ENCODE data around the gene ANKHD1.
"Not testable (repeated sequence)": the region's sequence is repeated elsewhere in the genome, so short reads cannot be mapped to it uniquely, and the experiment has no call there.

DNA sequence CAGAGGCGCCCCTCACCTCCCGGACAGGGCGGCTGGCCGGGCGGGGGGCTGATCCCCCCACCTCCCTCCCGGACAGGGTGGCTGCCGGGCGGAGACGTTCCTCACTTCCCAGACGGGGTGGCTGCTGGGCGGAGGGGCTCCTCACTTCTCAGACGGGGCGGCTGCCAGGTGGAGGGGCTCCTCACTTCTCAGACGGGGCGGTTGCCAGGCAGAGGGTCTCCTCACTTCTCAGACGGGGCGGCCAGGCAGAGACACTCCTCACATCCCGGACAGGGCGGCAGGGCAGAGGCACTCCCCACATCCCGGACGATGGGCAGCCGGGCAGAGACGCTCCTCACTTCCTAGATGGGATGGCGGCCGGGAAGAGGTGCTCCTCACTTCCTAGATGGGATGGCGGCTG, 26.1 kb downstream of the ANKHD1 start:
- TF ChIP-seq, protein P1, sequence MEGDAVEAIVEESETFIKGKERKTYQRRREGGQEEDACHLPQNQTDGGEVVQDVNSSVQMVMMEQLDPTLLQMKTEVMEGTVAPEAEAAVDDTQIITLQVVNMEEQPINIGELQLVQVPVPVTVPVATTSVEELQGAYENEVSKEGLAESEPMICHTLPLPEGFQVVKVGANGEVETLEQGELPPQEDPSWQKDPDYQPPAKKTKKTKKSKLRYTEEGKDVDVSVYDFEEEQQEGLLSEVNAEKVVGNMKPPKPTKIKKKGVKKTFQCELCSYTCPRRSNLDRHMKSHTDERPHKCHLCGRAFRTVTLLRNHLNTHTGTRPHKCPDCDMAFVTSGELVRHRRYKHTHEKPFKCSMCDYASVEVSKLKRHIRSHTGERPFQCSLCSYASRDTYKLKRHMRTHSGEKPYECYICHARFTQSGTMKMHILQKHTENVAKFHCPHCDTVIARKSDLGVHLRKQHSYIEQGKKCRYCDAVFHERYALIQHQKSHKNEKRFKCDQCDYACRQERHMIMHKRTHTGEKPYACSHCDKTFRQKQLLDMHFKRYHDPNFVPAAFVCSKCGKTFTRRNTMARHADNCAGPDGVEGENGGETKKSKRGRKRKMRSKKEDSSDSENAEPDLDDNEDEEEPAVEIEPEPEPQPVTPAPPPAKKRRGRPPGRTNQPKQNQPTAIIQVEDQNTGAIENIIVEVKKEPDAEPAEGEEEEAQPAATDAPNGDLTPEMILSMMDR (IDR thresholded peaks at IDR 0.05) = not testable (repeated sequence)
- TF ChIP-seq POLR2A, POLR2AphosphoS5 (IDR thresholded peaks at IDR 0.05): not testable (repeated sequence)

All from prostate gland (tissue), 2 donors.